Measurements from ENCODE around the gene B3GAT1.

Gene B3GAT1

GRCh38 chr11:134331354-134332188 lies 80.5 kb downstream of the B3GAT1 start, which contains the start of gene GLB1L2:
Gene GLB1L2 (plus strand): TSS chr11:134331988. CDS start chr11:134332062, 74 bp downstream.
- DNase-seq, result no peak

GRCh38 chr11:134330611-134331353 lies 81.3 kb downstream of the B3GAT1 start:
- DNase-seq, result no peak
